GM19468 (cell line): ENCODE data around the gene HSPE1.
"Not testable (repeated sequence)": the region's sequence is repeated elsewhere in the genome, so short reads cannot be mapped to it uniquely, and the experiment has no call there.

ENCODE experiments used
- ATAC-seq: cut with Tn5 transposase; IDR thresholded peaks from one replicate; pipeline ENCODE4 v1.9.1; 2021; ENCODE audit warnings: mild to moderate bottlenecking, moderate library complexity, moderate number of reproducible peaks; ENCODE audit not compliant: unreplicated experiment; ENCODE audit errors: extremely low read depth

Gene HSPE1

DNA sequence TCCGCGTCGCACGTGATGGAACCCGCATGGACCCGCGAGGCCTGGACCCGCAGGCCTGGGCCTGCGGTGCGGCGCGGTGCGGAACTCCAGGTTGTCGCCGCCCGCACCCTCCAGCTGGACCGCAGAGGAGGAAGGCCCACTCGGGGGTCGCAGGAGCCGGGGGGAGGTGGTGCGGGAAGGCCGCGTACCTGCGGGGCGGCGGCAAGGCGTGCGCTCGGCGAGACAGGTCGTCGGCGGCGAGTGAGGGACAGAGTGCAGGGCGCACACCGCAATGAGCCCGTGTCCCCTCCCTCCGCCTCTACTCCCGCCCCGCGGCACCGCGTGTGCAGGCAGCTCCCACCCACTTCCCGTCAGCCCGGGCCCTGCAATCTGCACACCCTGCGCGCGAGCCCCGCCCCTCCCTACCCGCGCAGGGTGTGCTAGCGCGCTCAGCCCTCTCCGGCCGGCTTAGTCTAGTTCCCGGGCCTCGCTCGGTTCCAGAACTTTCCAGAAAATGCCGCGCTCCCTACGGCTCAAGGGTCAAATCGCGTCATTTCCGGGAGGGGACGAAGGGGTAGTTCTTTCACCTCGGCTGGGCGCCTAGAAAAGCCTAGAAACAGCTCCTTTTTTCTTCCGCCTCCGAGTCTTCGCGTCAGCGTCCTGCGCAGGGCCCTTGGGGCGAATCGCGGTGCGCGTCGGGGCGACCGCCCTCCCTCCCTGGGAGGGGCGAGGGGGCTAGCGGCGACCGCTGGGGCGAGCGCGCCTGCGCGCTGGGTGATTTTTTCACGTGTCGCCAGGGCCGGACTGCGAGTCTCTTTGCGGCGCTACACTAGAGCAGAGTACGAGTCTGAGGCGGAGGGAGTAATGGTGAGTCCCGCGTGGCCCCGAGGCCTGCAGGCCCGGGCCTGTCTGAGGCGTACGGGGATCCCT is at the start of gene HSPE1, which contains the start of gene HSPD1:
HSPE1 (plus strand) TSS at position 786 of the 909 bp plus-strand sequence; CDS start at position 844, 58 bp downstream.
HSPD1 (minus strand) TSS at position 247 of the 909 bp plus-strand sequence. CDS start 992 bp downstream, outside the sequence.
- peak; percentile 72 for ATAC-seq

GRCh38 chr2:197450465-197450864 is 49.7 kb upstream of the HSPE1 start:
- no peak for ATAC-seq

DNA sequence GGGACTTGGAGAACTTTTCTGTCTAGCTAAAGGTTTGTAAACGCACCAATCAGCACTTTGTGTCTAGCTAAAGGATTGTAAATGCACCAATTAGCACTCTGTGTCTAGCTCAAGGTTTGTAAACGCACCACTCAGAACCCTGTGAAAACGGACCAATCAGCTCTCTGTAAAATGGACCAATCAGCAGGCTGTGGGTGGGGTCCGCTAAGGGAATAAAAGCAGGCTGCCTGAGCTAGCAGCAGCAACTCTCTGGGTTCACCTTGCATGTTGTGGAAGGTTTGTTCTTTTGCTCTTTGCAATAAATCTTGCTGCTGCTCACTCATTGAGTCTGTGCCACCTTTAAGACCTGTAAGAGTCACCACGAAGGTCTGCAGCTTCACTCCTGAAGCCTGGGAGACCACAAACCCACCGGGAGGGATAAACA is 49.2 kb upstream of the HSPE1 start:
- not testable (repeated sequence) for ATAC-seq

DNA sequence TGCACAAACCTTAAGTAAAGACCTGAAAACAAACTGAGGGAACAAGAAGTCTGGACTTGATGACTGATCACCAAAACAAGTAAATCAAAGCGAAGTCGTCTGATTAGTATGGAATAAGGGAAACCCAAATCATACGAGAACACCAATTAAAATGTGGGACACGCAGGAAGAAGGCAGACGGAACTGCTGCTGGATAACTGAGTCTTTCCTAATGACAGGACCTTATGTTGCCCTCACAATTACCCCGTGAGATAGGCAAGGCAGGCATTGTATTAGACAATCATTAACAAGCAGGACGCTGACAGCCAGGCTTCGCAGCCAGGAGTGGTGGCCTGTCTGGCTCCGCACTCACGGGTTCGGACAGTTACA is 47.4 kb upstream of the HSPE1 start:
- no peak for ATAC-seq

DNA sequence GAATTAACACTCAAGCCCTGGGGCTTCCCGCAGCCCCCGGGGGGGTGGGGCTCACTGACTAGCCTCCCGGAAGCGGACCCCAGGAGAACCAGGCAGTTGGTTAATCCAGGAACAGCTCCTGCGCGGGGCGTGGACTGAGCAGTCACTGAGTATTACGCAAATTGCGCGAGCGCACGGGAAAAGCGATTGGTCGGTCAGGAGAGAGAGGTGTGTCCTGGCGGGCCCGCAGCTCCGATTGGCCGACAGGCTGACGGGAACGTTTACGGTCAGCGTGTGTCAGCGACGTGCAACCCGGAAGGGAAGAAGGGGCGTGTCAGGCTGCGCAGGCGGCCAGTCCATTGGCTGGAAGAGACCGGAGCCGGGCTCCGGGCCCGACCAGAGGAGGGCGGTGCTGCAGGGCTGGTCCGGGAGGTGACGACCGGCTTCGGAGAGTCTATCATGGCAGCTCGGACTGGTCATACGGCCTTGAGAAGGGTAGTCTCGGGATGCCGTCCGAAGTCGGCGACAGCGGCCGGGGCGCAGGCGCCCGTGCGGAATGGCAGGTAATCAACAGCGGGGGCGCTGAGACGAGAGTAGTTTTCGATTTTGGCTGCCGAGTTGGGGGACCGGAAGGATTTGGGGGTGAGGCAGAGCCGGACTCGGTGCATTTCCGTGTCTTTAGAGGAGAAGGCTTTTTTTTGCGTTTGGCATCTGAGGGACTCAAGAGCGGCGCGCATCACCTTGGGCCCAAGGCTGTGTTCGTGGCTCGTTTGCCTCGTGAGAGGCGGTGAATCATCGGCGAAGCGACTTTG is 46.9 kb upstream of the HSPE1 start, which contains the start of gene COQ10B:
COQ10B (plus strand) TSS at position 430 of the 791 bp plus-strand sequence; CDS start at position 439, 9 bp downstream.
- peak; percentile 96 for ATAC-seq

- no peak for ATAC-seq
Observed at GRCh38 chr2:197453914-197454398, 46.2 kb upstream of the HSPE1 start.

- ATAC-seq = no peak
Observed at GRCh38 chr2:197454923-197455322, 45.3 kb upstream of the HSPE1 start.

DNA sequence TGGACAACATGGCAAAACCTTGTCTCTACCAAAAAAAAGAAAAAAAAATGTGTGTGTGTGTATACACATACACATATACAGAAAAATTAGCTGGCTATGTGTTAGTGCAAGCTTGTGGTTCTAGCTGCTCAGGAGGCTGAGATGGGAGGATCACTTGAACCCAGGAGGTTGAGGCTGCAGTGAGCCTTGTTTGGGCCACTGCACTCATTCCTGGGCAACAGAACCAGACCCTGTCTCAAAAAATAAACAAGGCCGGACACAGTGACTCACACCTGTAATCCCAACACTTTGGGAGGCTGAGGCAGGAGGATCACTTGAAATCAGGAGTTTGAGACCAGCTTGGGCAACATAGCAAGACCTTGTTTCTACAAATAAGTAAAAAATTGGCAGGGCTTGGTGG is 44.8 kb upstream of the HSPE1 start:
- no peak for ATAC-seq

GRCh38 chr2:197460649-197461048 is 39.5 kb upstream of the HSPE1 start:
- no peak for ATAC-seq

- ATAC-seq = no peak
Observed at GRCh38 chr2:197461057-197461456, 39.1 kb upstream of the HSPE1 start.

DNA sequence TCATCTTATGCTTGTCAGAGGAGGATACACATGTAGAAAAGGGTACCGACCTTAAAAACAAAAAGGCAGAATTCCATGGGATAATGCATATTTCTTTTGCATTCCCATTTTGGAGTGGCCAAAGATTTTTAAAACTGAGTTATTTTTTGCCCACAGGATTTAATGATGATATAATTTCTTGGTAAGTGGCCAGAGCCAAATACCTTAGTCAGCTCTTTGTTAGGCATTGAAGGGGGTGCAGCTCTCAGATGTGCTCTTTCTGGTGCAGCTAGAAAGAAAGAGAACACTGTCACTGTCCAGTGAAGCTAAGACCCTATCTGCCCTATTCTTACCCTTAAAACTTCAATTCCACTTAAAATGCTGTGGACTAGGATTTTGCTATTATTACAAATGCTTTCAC is 36.0 kb upstream of the HSPE1 start:
- ATAC-seq = no peak

GRCh38 chr2:197472166-197472565 is 28.0 kb upstream of the HSPE1 start:
- ATAC-seq = no peak

GRCh38 chr2:197477797-197478196 is 22.4 kb upstream of the HSPE1 start:
- ATAC-seq = no peak

DNA sequence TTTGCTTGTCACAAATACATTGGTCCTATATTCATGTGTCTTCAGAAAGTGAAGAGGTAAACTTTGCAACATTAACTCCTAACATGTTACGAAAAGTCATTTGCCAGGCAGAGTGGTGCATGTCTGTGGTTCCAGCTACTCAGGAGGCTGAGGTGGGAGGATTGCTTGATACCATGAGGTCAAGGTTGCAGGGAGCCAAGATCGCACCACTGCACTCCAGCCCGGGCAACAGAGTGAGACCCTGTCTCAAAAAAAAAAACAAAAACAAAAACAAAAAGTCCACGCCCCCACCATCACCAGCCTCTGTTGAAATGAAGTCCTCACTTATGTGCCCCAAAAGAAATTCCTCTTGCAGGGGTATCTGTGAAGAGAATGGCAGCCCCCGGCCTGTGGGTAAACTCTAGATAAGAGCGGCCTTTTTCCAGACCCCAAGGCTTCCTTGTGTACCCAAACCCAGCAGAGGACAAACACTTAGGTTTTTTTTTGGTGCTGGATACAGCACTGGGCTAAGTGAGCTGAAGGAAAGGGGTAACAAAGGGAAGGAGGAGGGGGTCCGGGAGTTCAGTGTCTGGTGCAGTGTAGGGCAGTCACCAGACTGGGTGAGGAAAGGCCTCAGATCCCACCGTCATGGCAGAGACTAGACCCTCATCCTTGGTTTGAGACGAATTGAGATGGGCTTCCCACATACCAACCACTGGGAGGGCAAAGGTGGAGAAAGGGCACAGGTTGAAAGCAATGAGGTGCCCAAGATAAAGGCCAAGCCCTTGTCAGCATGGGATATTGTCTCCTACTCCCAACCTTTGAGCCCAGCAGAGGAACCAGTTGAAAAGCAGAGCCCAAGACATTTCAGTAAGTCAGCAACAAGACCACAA is 19.8 kb upstream of the HSPE1 start:
- ATAC-seq = no peak

- ATAC-seq = not testable (repeated sequence)
Observed at GRCh38 chr2:197484248-197484647, 15.9 kb upstream of the HSPE1 start.

GRCh38 chr2:197486175-197486574 is 14.0 kb upstream of the HSPE1 start:
- ATAC-seq = no peak

DNA sequence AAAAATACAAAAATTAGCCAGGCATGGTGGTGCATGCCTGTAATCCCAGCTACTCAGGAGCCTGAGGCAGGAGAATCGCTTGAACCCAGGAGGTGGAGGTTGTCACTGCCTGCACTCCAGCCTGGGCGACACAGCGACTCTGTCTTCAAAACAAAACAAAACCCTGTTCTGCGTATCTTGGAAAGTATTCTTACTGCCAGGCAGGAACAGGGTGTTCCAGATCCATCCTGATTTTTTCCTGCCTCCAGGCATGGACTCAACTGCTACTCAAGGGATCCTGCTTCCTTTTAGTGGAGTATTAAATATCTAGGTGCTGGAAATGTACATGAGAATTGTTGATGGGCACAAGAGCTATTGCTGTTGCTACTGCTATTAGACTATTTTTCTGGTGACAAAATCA is 12.8 kb upstream of the HSPE1 start:
- no peak for ATAC-seq

DNA sequence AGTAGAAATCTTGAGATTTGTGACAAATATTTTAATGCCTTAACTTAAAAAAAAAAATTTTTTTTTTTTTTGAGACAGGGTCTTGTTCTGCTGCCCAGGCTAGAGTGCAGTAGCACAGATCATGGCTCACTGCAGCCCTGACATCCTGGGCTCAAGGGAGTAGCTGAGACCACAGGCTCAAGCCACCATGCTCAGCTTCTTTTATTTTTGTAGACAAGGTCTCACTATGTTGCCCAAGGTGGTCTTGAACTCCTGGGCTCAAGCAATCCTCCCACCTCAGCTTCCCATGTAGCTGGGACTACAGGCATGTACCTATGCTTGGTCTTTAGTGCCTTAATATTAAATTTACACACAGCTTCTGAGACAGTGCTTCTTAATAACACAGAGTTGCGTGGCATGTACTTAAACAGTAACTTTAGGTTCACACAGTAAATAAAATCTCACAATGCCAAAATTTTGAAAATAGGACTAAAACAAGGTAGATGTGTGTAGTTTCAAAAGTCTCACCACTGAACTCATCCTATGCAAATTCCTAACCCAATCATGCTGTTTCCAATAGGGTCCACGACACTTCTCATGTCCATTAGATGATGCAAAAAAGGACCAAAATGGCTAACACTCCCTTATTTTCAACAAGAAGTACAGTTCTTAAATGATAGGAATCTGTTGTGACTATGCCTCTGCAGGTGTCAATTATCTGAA is 4.6 kb upstream of the HSPE1 start:
- no peak for ATAC-seq

DNA sequence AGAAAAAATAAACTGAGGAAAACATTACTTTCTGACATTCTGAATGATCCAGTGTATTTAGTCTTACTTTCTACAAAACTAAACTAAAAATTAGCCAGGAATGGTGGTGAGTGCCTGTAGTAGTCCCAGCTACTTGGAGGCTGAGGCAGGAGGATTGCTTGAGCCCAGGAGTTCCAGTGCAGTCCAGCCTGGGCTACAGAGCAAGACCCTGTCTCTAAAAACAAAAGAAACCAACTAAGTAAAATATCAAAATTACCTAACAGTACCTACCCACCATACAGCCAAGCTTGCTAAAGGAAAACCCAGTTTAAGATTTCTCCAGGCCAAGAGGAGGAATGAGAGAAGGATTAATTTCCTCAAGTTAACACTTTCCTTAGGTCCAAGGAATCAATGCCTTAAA is 3.5 kb upstream of the HSPE1 start:
- ATAC-seq = no peak
